ENCODE measurements around the gene WFS1. TPM values are rescaled to one million over a fixed set of nuclear protein-coding genes. Genes with fewer than 3 reads are reported as not detected.

Gene WFS1
- total and polyA plus RNA-seq, 9 donors: 33.2 to 174 (median 126) TPM

DNA sequence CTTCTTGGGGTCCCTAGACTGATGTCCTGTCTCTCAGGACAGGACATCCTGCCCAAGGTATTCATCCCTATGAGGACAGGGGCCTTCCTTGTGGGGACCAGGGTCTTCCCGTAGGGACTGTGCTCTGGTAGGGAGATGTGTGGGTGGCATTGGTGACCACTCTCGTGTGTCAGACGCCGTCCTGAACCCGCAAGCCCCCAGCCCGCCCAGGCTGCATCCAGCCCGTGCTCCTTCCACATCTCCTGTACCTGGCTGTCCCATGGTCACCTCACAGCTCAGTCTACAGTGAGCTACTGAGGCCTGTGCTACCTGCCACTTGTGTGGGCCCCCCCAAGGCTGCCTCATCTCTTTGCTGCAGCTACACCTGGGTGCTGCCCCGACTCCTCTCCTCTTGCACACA, 24.0 kb downstream of the WFS1 start:
- H3K36me3 ChIP-seq: peaks cover 3% of the 10 kb centered on the region
- WGBS, 3 donors: 84 to 93% (median 88%) methylated on average over 8 of the region's 8 CpGs

DNA sequence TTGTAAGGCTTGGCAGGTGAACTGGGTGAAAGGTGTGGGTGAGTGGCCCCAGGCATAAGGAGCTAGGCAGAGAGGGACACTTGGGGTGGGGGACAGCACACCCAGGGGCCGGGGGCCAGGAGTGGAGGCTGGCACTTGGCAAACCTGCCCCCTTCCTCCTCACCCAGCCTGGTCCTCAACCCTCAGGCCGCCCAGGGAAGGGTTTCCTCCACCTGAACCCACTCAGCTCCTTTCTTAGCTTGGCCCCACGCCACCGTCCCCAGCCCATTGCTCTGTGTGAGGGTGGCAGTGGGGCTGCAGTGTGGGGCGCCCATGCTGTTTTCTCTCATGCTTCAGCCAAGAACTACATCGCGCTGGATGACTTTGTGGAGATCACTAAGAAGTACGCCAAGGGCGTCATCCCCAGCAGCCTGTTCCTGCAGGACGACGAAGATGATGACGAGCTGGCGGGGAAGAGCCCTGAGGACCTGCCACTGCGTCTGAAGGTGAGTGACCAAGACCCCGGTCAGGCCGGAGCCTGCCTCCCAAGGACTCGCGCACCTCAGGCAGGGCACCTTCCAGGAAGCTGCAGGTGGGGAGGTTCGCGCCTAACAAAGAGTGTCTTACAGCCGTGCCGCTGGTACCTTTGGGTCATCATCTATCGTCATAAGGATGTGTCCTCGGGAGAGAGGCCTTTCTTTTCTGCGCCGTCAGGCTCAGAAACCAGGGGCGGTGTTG, 25.2 kb downstream of the WFS1 start:
- TF ChIP-seq, protein P1, sequence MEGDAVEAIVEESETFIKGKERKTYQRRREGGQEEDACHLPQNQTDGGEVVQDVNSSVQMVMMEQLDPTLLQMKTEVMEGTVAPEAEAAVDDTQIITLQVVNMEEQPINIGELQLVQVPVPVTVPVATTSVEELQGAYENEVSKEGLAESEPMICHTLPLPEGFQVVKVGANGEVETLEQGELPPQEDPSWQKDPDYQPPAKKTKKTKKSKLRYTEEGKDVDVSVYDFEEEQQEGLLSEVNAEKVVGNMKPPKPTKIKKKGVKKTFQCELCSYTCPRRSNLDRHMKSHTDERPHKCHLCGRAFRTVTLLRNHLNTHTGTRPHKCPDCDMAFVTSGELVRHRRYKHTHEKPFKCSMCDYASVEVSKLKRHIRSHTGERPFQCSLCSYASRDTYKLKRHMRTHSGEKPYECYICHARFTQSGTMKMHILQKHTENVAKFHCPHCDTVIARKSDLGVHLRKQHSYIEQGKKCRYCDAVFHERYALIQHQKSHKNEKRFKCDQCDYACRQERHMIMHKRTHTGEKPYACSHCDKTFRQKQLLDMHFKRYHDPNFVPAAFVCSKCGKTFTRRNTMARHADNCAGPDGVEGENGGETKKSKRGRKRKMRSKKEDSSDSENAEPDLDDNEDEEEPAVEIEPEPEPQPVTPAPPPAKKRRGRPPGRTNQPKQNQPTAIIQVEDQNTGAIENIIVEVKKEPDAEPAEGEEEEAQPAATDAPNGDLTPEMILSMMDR (IDR thresholded peaks at IDR 0.05): no peak
- TF ChIP-seq POLR2A (IDR thresholded peaks at IDR 0.05) (no peak), EP300 (IDR thresholded peaks at IDR 0.05) (no peak)
- intact Hi-C loops (cut with DNase I): no loop called here
- peaks cover 6% of the 10 kb centered on the region for H3K4me1 ChIP-seq (ENCODE audit: insufficient read depth)
- H3K27ac ChIP-seq: no peak overlapping the region
- H3K9me3 ChIP-seq: no peaks in the 10 kb centered on the region
- H3K36me3 ChIP-seq: no peaks in the 10 kb centered on the region
- no peak overlapping the region for H3K4me3 ChIP-seq
- H3K27me3 ChIP-seq: no peaks in the 10 kb centered on the region
- WGBS, 3 donors: 94 to 96% (median 95%) methylated on average over 27 of the region's 27 CpGs
- DNase-seq: peak in 1 of 5 donors; percentile 21

More for the DNA sequence above, 24.0 kb downstream of the WFS1 start:
- intact Hi-C loops (cut with DNase I): no loop called here
- Histone ChIP-seq H3K4me1 (ENCODE audit: insufficient read depth) (peaks cover 5% of the 10 kb centered on the region), H3K4me3 (no peak overlapping the region), H3K27ac (no peak overlapping the region), H3K9me3 (no peaks in the 10 kb centered on the region), H3K27me3 (no peaks in the 10 kb centered on the region)
- no peak for TF ChIP-seq POLR2A (IDR thresholded peaks at IDR 0.05)
- no peak for TF ChIP-seq EP300 (IDR thresholded peaks at IDR 0.05)
- TF ChIP-seq, protein P1 (IDR thresholded peaks at IDR 0.05): no peak
- DNase-seq: peak in 1 of 5 donors; percentile 9

DNA sequence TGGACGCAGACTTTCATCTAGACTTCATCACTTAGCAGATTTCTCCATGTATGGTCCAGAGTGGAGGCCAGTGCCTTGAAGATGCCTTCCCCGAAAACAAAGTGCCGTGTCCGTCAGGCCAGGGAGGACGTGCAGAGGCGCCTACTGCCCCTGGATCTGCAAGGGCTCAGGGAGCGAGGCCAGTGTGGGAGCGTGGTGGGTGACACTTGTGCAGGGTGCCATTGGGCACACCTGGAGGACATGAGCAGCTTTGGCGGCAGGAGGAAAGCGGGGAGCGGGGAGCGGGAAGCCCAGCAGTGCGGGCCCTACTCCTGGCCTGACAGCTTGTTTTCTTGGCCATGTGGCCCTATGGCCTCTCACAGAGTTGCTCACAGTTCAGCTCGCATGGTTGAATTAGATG, 25.8 kb downstream of the WFS1 start:
- Histone ChIP-seq H3K27ac (no peak overlapping the region), H3K4me3 (no peak overlapping the region), H3K4me1 (ENCODE audit: insufficient read depth) (peaks cover 6% of the 10 kb centered on the region), H3K36me3 (no peaks in the 10 kb centered on the region), H3K27me3 (no peaks in the 10 kb centered on the region), H3K9me3 (no peaks in the 10 kb centered on the region)
- DNase-seq: peak in 1 of 5 donors; percentile 15
- WGBS, 3 donors: 91 to 95% (median 94%) methylated on average over 14 of the region's 14 CpGs
- intact Hi-C loops (cut with DNase I): no loop called here
- no peak for TF ChIP-seq POLR2A (IDR thresholded peaks at IDR 0.05)

GRCh38 chr4:6296026-6296425, 26.4 kb downstream of the WFS1 start:
- no peak overlapping the region for H3K27ac ChIP-seq
- no peaks in the 10 kb centered on the region for H3K27me3 ChIP-seq
- H3K9me3 ChIP-seq: no peaks in the 10 kb centered on the region
- TF ChIP-seq EP300 (IDR thresholded peaks at IDR 0.05) (no peak), POLR2A (IDR thresholded peaks at IDR 0.05) (no peak)
- TF ChIP-seq, protein P1 (IDR thresholded peaks at IDR 0.05): no peak
- H3K36me3 ChIP-seq: no peaks in the 10 kb centered on the region
- intact Hi-C loops (cut with DNase I): no loop called here
- H3K4me3 ChIP-seq: no peak overlapping the region
- 85 to 95% (median 87%) methylated on average over 9 of the region's 9 CpGs for WGBS, 3 donors
- H3K4me1 ChIP-seq (ENCODE audit: insufficient read depth): peaks cover 6% of the 10 kb centered on the region
- peak in 1 of 5 donors; percentile 12 for DNase-seq

- Histone ChIP-seq H3K4me1 (ENCODE audit: insufficient read depth) (peaks cover 6% of the 10 kb centered on the region), H3K27me3 (no peaks in the 10 kb centered on the region), H3K36me3 (no peaks in the 10 kb centered on the region), H3K27ac (peak overlapping the region in 1 of 2 donors; percentile 58), H3K9me3 (no peaks in the 10 kb centered on the region), H3K4me3 (no peak overlapping the region)
- no peak for DNase-seq
- intact Hi-C loops (cut with DNase I): no loop called here
- WGBS, 3 donors: 82 to 91% (median 84%) methylated on average over 15 of the region's 15 CpGs
- no peak for TF ChIP-seq EP300 (IDR thresholded peaks at IDR 0.05)
- TF ChIP-seq, protein P1 (IDR thresholded peaks at IDR 0.05): no peak
- no peak for TF ChIP-seq POLR2A (IDR thresholded peaks at IDR 0.05)
These were observed 27.7 kb downstream of the WFS1 start for GRCh38 chr4:6297266-6297815.
